ENCODE results near the gene PPDPF. TPM values are rescaled to one million over a fixed set of nuclear protein-coding genes. Genes with fewer than 3 reads are reported as not detected.

The PPDPF gene
- total RNA-seq, 1 experiment from 2014 or later, result 149 TPM

Other genes starting within 250 kb of the PPDPF start
- gene ARFGAP1, start 248.0 kb upstream of the PPDPF start, total RNA-seq (2021), result 111 and 114 TPM in 2 replicates
- 1.3 and 2.3 TPM in 2 replicates for gene COL20A1, start 227.6 kb upstream of the PPDPF start, total RNA-seq (2021)
- gene CHRNA4, start 159.4 kb upstream of the PPDPF start, total RNA-seq (2021), result 1.1 and 2.5 TPM in 2 replicates
- gene KCNQ2, start 48.1 kb upstream of the PPDPF start, total RNA-seq (2021), result 69.2 and 71.5 TPM in 2 replicates
- gene EEF1A2, start 21.7 kb upstream of the PPDPF start, total RNA-seq (2021), result 25.8 and 27.4 TPM in 2 replicates
- gene PTK6, start 16.6 kb downstream of the PPDPF start, total RNA-seq (2021), result 0.44 and 0.46 TPM in 2 replicates
- 0.70 and 0.79 TPM in 2 replicates for gene SRMS, start 27.0 kb downstream of the PPDPF start, total RNA-seq (2021)
- gene FNDC11, start 33.4 kb downstream of the PPDPF start, total RNA-seq (2021), result 2.5 and 2.7 TPM in 2 replicates
- 27.9 and 29.3 TPM in 2 replicates for gene HELZ2, start 53.5 kb downstream of the PPDPF start, total RNA-seq (2021)
- 14.3 and 14.8 TPM in 2 replicates for gene GMEB2, start 106.3 kb downstream of the PPDPF start, total RNA-seq (2021)
- gene STMN3, start 132.7 kb downstream of the PPDPF start, total RNA-seq (2021), result 54.0 and 58.4 TPM in 2 replicates
- 33.4 and 36.5 TPM in 2 replicates for gene RTEL1, start 137.5 kb downstream of the PPDPF start, total RNA-seq (2021)
- gene TNFRSF6B, start 175.9 kb downstream of the PPDPF start, total RNA-seq (2021), result 0.86 TPM in 1 of 2 replicates, not detected in the other
- 39.5 and 42.7 TPM in 2 replicates for gene ARFRP1, start 187.2 kb downstream of the PPDPF start, total RNA-seq (2021)
- gene ZGPAT, start 187.3 kb downstream of the PPDPF start, total RNA-seq (2021), result 25.5 and 27.6 TPM in 2 replicates
- 12.8 and 13.5 TPM in 2 replicates for gene LIME1, start 215.9 kb downstream of the PPDPF start, total RNA-seq (2021)
- 37.9 and 43.9 TPM in 2 replicates for gene SLC2A4RG, start 219.0 kb downstream of the PPDPF start, total RNA-seq (2021)